GM12873 (cell line): ENCODE data around the gene MLLT10.

Experiments used
- CTCF ChIP-seq: IDR thresholded peaks from 2 replicates; pipeline ENCODE4 v1.5.1; 2012; ENCODE audit warnings: low read depth, mild to moderate bottlenecking, moderate library complexity, low read length, control low read depth; ENCODE audit not compliant: insufficient read depth; ENCODE audit errors: missing control alignments

MLLT10 gene

GRCh38 chr10:21534604-21535493, 817 bp downstream of the MLLT10 start:
- TF ChIP-seq CTCF = no peak

GRCh38 chr10:21535494-21535965, 1.5 kb downstream of the MLLT10 start:
- TF ChIP-seq CTCF = no peak

GRCh38 chr10:21536874-21537273, 2.8 kb downstream of the MLLT10 start:
- no peak for TF ChIP-seq CTCF

- no peak for TF ChIP-seq CTCF
Observed at GRCh38 chr10:21547246-21547645, 13.2 kb downstream of the MLLT10 start.

- TF ChIP-seq CTCF = no peak
Observed at GRCh38 chr10:21552638-21553037, 18.6 kb downstream of the MLLT10 start.

GRCh38 chr10:21556527-21556926, 22.5 kb downstream of the MLLT10 start:
- TF ChIP-seq CTCF = no peak

DNA sequence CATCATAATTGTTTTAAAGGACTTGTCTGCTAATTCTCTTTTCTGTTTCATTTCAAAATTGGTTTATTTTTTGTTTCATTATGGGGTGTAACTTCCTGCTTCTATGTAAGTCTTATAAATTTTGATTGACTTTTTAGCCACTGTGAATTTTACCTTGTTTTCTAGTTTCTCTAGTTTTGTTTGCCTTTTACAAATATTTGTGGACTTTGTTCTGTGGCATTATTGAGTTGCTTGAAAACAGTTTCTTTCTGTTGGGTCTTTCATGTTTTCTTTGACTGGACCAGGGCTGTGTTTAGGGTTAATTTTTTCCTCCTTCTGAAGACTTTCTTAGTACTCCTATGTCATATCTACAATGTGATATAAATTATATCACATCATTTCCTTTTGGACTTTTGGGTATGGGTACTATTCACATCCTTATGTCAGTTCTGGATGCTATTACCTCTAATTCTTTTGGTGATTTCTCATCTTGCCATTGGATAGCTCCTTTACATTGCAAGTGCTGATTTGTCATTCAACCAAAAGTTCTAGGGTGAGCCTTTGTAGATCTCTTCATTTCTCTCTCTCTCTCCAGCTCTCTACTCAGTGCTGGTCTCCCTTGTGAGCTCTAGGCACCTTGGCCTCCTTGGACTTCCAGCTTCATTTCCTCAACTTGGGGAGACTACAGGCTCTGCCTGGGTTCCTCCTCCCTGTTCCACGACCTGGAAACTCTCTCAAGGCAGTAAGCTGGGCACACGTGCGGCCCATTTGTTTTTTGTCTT, 36.9 kb downstream of the MLLT10 start:
- TF ChIP-seq CTCF = no peak
